Measurements from ENCODE around the gene GPLD1.

GPLD1 gene

DNA sequence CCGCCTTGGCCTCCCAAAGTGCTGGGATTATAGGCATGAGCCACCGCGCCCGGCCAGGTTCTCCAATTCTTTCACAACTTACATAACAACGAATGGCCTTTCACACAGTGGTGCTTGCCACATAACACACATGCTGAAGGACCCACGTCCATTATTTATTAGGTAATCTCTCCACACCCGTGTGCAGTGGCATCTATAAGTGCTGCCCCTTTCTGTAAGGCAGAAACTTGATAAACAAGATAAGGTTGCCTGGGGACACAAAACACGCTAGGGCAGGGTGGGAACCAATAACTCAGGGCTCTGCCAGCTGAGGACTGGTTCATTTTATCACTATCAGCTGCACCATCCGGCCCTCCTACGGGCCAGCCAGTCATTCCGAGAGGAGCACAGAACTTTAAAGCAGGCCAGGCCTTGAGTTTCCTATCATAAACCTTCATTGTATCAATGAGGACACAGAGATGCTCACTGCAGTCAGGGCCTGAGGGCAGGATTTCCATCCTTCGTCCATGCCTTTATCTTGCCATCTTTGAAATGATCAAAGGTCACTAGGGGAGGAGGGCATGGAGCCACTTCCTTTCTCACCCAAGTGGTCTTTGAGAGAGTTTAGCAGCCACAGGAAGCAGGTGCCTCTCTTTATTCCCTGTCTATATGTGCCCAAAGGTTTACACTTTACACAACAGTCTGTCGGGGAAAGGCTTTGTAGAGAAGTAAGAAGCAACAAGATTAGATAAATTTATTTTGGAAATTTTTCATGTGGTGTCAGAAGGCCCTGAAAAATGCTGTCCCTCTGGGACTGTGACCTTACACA is 37.6 kb downstream of the GPLD1 start:
- TF ChIP-seq ZFX (IDR thresholded peaks at IDR 0.05) (no peak), CTCF (conservative IDR thresholded peaks at IDR 0.05) (no peak)
- H3K27ac ChIP-seq: no peak overlapping the region

GRCh38 chr6:24448828-24449525 is 40.4 kb downstream of the GPLD1 start:
- H3K27ac ChIP-seq: no peak overlapping the region

GRCh38 chr6:24448396-24448795 is 41.0 kb downstream of the GPLD1 start:
- H3K27ac ChIP-seq: no peak overlapping the region
- no peak for TF ChIP-seq CTCF (conservative IDR thresholded peaks at IDR 0.05)
- TF ChIP-seq ZFX (IDR thresholded peaks at IDR 0.05): no peak

More at GRCh38 chr6:24448828-24449525, 40.4 kb downstream of the GPLD1 start:
- TF ChIP-seq CTCF (conservative IDR thresholded peaks at IDR 0.05) (no peak), ZFX (IDR thresholded peaks at IDR 0.05) (no peak)

DNA sequence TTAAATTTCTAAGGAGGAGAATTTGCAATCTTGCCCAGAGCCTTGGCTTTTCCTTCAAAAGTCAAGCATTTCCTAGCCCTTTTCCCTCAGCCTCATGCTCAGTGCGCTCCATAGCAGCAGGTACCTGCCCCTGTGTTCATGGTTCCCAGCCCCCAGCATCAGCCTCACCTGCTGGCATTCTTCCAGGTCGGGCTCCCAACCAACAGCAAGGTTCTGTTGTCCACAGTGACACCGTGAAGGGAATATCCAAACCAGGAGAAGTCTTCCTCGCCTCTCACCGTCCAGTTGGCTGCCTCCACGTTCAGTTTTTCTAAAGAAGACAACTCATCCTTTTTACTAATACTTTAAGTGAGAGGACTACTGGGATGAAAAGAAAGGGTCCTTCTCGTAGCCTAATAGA is 42.7 kb downstream of the GPLD1 start:
- TF ChIP-seq CTCF (conservative IDR thresholded peaks at IDR 0.05) (no peak), ZFX (IDR thresholded peaks at IDR 0.05) (no peak)

DNA sequence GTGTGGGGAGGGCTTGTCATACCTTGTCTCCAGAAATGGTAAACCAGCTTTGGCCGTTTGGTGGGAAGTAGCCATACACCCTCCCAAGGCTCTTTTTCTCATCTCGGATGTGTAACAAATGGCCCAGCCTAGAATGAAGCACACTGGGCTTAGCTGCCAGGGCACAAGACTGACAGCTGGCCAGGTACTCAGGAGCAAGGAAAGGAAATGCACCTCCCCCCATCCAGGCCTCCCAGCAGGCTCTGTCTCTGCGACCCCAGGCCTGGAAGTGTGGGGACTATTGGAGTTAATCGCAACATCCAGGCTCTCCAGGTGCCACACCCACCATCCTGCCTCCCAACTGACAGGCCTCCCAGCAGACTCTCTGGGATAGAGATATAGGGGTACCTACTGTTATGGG is 43.7 kb downstream of the GPLD1 start:
- no peak overlapping the region for H3K27ac ChIP-seq
- TF ChIP-seq CTCF (conservative IDR thresholded peaks at IDR 0.05) (no peak), ZFX (IDR thresholded peaks at IDR 0.05) (no peak)

More for the DNA sequence above, 42.7 kb downstream of the GPLD1 start:
- no peak overlapping the region for H3K27ac ChIP-seq

- no peak overlapping the region for H3K27ac ChIP-seq
These were observed 44.8 kb downstream of the GPLD1 start for GRCh38 chr6:24444588-24444987.

More at GRCh38 chr6:24444588-24444987, 44.8 kb downstream of the GPLD1 start:
- TF ChIP-seq CTCF (conservative IDR thresholded peaks at IDR 0.05): no peak
